Dedifferentiated amniotic fluid mesenchymal stem cell (primary cell): ENCODE data around the gene PCBD2.
"Not testable (repeated sequence)": the region's sequence is repeated elsewhere in the genome, so short reads cannot be mapped to it uniquely, and the experiment has no call there.

ENCODE experiments used
- DNase-seq: peaks from one replicate; pipeline ENCODE4 v3.0.0-alpha.2; 2016; ENCODE audit errors: extremely low spot score

Gene PCBD2

DNA sequence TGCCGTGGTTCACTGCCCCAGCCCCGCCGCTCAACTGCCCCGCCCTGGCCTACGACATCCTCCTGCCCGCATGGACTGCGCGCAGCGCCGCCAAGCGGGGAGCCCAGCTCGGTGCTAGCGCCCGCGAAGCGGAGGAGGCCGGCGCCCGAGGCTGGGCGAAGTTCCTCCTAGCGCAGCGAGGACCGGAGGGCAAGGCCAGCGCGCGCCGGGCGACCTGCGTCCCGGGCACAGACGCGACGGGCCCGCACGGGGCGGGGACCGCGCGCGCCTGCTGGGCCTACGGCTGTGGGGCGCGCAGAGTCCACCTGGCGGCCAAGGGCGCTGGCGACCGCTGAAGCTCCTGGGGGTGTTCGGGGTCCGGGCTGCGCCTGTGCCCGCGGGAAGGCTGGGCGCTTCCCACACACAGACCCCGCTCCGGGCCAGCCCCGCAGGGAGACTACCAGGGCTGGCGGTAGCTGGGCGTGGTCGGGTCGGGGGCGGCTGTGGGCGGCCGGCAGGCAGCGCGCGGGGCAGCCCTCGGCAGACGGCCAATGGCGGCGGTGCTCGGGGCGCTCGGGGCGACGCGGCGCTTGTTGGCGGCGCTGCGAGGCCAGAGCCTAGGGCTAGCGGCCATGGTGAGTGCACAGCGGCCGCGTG lies at the start of gene PCBD2:
PCBD2 (plus strand) TSS at position 522 of the 636 bp plus-strand sequence; CDS start at position 531, 9 bp downstream.
- DNase-seq, result peak; percentile 76

GRCh38 chr5:134856465-134856864 lies 48.5 kb upstream of the PCBD2 start:
- not testable (repeated sequence) for DNase-seq

DNA sequence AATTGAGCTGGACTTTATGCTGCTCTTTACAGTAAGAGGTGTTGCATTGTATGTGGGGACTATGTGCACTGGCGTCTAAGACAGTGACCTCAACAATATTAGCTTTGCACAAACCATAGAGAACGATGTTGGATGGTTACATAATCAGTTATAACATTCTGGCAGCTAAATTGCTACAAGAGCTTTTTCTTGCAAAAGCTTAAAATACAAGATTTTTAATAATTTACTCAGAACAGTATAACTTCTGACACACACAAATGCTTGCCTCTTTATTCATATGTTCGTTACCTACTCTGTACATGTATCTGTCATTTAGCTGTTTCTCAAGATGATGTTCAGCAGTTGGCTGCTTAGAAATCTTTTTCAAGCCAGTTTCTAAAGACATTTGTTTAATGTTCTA lies 47.5 kb upstream of the PCBD2 start:
- DNase-seq, result no peak

- no peak for DNase-seq
These were observed 40.2 kb upstream of the PCBD2 start for GRCh38 chr5:134864707-134865106.

DNA sequence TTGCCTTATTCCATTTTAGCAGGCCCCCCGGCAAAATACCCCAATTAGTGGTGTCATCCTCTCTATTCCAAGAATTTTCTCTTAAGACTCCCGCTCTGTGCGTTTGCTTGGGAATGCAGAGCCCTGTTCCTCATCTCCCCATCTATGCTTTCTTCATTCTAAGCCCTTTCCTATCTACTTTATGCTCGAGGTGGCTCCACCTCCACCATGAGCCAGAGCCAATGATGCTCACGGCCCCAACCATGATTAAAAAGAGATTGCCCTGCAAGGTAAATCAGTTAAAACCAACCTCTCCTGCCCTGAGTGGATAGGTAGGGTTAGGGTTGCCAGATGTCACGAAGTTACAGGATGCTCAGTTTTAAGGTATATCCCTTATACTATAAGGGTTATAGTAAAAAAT lies 31.4 kb upstream of the PCBD2 start:
- no peak for DNase-seq

DNA sequence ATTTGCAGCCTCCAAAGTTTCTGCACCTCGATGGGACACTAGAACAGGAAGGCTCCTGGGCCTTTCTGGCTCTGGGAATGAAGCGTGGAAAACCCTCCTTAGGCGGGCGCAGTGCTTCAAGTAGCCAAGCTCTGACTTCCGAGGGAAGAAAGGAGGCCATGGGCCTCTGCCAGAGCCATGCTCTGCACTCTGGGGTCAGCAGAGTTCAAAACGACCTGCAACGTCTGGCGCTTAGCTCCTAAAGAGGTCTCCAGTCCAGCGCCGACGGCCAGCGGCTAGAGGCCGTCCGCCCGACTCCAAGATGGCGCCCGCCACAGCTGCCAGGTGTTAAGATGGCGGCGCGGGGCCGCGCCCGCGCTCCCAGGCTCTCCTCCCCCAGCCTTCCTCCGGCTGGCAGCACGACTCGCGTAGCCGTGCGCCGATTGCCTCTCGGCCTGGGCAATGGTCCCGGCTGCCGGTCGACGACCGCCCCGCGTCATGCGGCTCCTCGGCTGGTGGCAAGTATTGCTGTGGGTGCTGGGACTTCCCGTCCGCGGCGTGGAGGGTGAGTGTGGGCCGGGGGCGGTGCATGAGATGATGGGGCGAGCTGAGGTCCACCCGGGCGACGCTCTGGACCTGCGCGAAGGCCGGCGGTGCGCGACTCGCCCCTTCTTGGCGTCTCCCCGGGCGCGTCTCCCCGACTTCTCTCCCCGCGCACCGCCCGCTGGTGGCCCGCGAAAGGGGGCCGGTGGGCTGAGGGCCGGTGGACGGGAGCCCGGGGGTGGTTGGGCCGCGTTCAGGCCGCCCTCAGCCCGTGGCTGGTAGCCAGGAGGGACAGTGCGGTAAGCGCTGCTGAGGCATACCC lies 30.7 kb upstream of the PCBD2 start, which contains the start of gene TXNDC15:
TXNDC15 (plus strand) TSS at position 385 of the 844 bp plus-strand sequence; CDS start at position 442, 57 bp downstream.
- peak; percentile 68 for DNase-seq

- DNase-seq, result peak; percentile 67
These were observed 29.9 kb upstream of the PCBD2 start for GRCh38 chr5:134874831-134875655.

DNA sequence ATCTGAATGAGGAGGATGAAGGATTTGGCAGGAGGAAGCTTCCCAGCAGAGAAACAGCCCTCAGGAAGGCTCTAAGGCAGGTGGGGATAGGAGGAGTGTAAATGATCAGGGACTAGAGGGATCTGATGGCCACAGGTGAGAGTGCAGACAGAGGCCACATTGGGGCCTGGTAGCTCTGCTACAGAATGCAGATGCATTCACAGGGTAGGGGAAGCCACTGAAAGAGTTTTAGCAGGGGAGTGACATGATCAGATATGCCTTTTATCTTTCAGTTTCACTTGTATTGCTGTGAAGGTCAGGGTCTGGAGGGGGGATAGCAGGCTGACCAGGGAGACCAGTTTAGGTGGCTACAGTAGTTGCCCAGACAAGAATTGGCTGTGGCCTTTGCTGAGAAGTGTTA lies 27.8 kb upstream of the PCBD2 start:
- DNase-seq, result no peak

DNA sequence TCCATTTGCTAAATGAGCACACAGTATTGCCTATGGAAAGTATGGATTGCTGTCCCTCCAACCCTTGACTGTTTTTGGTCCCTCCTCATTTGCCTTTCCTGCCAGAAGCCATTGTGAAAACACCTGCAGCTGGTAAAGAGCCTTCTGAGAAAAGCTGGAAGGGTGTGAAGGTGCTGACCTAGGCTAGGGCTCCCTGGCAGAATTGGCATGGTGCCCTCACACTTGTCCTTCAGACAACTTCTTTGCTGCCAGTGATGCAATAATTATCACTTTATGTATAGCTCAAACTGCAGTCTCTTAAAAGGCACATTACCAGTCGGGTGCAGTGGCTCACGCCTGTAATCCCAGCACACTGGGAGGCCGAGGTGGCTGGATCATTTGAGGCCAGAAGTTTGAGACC lies 26.5 kb upstream of the PCBD2 start:
- no peak for DNase-seq

DNA sequence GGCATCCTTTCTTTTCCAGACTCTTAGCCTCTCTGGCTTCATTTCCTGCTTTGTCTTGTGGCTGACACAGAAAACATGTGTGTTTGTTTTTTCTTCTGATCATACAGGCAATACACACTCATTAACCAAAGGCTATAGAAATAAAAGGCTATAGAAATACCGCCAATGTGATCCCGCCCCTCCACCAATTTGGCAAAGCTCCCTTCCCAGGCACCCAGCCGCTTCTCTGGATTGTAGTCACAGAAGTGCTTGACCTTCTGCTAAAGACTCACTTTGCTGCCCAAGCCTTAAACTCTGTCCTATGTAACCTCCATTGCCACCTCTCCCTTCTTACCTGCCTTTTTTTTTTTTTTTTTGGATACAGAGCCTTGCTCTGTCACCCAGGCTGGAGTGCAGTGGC lies 25.5 kb upstream of the PCBD2 start:
- DNase-seq, result no peak

- DNase-seq, result not testable (repeated sequence)
These were observed 24.0 kb upstream of the PCBD2 start for GRCh38 chr5:134880937-134881336.

DNA sequence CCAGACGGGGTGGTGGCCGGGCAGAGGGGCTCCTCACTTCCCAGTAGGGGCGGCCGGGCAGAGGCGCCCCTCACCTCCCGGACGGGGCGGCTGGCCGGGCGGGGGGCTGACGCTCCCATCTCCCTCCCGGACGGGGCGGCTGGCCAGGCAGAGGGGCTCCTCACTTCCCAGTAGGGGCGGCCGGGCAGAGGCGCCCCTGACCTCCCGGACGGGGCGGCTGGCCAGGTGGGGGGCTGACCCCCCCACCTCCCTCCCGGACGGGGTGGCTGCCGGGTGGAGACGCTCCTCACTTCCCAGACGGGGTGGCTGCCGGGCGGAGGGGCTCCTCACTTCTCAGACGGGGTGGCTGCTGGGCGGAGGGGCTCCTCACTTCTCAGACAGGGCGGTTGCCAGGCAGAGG lies 23.2 kb upstream of the PCBD2 start:
- DNase-seq, result not testable (repeated sequence)

GRCh38 chr5:134887593-134888159 lies 17.3 kb upstream of the PCBD2 start:
- DNase-seq, result no peak

GRCh38 chr5:134889335-134889734 lies 15.6 kb upstream of the PCBD2 start:
- DNase-seq, result no peak

DNA sequence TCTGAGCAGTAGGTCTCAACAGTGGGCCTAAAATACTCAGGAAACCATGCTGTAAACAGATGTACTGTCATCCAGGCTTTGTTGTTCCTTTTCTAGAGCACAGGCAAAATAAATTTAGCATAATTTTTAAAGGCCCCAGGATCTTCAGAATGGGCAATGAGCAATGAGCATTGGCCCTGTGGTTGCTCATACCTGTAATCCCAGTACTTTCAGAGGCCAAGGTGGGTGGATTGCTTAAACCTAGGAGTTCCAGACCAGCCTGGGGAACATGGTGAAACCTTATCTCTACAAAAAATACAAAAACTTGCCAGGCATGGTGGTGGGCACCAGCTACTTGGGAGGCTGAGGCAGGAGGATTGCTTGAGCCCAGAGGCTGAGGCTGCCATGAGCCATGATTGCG lies 13.5 kb upstream of the PCBD2 start:
- DNase-seq, result no peak

- DNase-seq, result no peak
These were observed 12.6 kb upstream of the PCBD2 start for GRCh38 chr5:134892282-134892681.

DNA sequence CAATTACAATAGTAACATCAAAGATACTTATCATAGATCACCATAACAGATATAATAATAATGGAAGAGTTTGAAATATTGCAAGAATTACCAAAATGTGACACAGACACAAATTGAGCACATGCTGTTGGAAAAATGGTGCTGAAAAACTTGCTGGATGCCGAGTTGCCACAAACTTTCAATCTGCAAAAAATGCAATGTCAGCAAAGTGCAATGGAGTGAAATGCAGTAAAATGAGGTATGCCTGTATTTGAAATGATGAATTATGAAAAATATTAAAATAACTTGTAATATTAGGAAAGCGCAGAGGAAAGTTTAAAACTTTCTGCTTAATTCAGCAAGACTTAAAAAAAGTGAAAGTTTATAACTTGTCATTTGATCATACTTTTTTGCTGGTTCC lies 12.0 kb upstream of the PCBD2 start:
- no peak for DNase-seq

- no peak for DNase-seq
These were observed 11.0 kb upstream of the PCBD2 start for GRCh38 chr5:134893748-134894505.

GRCh38 chr5:134902071-134902801 lies 2.7 kb upstream of the PCBD2 start:
- no peak for DNase-seq

GRCh38 chr5:134905246-134905996 lies 490 bp downstream of the PCBD2 start:
- DNase-seq, result peak; percentile 71
